GM18873 (cell line): ENCODE data around the gene KITLG.
"Not testable (repeated sequence)": the region's sequence is repeated elsewhere in the genome, so short reads cannot be mapped to it uniquely, and the experiment has no call there.

Source experiments
- ATAC-seq: cut with Tn5 transposase; IDR thresholded peaks from one replicate; pipeline ENCODE4 v1.9.1; 2021; ENCODE audit warnings: mild to moderate bottlenecking, moderate library complexity, moderate number of reproducible peaks; ENCODE audit not compliant: unreplicated experiment, low FRiP score

KITLG gene, protein sequence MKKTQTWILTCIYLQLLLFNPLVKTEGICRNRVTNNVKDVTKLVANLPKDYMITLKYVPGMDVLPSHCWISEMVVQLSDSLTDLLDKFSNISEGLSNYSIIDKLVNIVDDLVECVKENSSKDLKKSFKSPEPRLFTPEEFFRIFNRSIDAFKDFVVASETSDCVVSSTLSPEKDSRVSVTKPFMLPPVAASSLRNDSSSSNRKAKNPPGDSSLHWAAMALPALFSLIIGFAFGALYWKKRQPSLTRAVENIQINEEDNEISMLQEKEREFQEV

DNA sequence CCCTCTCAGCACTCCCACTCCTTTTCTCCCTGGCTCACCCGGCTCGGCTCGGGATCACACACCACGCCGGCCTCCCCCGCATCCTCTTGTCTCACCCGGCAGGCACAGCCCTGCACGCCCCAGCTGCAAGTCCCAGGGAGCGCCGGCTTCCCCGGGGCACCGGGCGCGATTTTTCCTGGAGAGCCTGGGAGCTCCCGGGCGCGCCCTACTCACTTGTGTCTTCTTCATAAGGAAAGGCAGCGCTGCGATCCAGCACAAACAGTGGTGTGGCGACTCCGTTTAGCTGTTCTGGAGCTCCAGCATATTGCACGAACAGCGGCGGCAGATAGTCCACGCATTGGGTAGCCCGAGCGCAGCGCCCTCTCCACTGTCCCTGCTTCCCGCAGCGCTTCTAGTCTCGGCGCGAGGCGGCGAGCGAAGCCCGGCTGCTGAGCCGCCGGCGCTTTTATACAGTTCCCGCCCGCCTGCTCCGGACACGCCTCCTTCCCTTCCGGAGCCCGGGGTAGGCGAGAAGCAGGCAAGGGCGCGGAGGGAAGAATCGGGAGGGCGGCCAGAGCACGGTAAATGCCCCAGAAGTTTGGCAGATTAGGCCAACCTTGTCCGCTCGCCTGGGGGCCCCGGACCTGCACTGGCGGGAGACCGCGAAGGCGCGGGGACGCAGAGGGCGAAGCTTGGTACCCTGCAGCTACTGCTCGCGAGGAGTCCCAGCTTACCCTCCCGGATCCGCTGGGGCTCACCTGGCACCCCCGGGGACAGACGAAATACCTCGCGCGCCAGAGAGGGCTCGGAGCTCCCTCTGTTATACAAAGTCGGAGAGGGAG lies at the start of gene KITLG:
KITLG (minus strand) TSS at position 421 of the 821 bp plus-strand sequence; CDS start at position 228, 193 bp downstream.
- no peak for ATAC-seq

DNA sequence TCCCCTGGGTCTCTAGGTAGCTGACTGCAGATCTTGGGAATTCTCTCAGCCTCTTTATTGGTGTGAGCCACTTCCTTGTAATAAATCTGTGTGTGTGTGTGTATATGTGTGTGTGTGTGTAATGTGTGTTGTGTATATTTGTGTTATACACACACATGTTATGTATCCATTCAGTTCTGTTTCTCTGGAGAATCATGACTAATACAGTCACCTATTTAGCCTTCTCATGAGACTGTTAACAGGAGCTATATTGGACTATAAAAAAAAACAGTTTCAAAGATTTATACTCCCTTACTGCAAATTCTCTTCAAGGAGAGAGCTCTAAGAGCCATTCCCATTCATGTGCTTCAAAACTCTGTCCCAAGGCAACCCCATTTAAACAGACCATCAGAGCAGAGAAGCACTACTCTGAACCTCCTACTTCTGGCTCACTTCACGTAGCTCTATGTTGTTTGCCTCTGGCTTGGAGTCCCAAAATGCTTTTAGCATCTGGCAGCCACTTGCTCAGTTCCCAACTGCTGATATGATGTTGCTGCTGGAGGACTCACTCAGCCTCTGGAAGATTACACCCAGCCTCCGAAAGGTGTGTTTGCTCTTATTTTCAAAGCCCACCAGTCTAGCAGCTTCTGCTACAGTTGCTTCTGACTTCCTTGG lies 48.7 kb upstream of the KITLG start:
- ATAC-seq, result no peak

DNA sequence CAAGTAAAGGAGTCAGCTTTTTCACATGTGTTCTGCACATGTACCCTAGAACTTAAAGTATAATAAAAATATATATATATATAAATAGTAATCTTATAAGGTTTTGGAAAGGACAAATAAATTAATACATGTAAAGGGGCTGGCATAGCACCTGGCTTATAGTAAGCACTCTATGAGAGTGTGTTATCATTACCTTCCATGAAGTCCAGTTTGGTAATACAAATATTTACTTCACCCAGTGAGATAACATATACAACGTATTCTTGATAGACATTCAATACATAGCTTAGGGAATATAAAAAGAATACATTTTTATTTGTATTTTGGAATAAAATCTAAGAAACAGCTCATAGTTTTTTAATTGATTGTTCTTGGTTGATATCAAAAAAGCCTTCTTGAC lies 47.8 kb upstream of the KITLG start:
- not testable (repeated sequence) for ATAC-seq

DNA sequence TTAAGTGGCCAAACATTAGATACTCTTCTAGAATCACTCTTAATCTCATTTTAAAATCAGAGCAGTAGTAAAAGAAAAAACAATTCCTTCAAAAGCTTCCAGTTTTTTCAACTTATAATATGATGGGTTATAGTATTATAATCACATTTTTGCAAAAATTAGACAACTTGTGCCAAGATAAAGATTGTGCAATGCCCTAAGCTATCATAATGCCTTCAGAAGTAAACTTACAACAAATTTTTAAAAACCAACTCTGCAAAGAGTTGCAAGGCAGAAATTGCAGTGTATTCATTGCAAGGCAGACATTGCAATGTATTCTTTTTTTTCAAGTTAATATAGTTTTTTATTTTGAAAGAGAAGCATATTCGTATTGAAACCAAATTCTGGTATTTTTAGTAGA lies 47.2 kb upstream of the KITLG start:
- ATAC-seq, result no peak

DNA sequence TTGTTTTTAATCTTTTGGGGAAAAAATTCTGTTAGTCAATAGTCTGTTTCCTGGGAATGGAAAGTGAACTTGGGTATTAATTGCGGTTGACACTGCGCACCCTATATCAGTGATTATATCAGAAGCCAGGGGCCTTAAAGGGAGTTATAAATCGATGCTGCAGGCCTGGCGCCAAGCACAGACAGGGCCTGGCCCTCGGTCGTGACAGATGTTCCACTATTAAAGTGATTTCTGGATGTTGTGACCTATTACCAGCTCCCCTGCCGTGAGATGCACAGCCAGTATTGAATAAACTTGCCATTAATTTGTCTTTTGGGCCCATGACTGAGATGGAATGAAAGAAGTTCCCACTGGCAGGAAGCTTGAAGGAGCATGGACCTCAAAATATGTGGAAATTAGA lies 45.1 kb upstream of the KITLG start:
- ATAC-seq, result no peak

DNA sequence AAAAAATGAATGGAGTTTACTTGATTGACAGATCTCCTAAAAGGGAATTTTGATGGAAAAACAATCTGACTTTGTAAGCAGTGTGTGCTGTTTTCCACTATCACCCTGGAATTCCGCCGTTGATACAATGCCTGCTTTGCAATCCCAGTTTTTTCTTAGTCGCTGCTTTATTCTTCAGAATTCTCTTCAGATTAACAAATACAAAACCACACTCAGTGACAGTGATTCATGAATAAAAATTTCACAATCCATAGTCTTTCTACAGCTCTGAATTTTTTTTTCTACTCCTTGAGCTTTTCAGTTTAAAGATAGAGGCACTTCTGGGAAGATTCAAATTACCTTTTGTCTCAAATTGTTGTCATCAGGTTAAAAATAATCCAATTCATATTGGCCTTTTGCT lies 44.6 kb upstream of the KITLG start:
- ATAC-seq, result no peak

DNA sequence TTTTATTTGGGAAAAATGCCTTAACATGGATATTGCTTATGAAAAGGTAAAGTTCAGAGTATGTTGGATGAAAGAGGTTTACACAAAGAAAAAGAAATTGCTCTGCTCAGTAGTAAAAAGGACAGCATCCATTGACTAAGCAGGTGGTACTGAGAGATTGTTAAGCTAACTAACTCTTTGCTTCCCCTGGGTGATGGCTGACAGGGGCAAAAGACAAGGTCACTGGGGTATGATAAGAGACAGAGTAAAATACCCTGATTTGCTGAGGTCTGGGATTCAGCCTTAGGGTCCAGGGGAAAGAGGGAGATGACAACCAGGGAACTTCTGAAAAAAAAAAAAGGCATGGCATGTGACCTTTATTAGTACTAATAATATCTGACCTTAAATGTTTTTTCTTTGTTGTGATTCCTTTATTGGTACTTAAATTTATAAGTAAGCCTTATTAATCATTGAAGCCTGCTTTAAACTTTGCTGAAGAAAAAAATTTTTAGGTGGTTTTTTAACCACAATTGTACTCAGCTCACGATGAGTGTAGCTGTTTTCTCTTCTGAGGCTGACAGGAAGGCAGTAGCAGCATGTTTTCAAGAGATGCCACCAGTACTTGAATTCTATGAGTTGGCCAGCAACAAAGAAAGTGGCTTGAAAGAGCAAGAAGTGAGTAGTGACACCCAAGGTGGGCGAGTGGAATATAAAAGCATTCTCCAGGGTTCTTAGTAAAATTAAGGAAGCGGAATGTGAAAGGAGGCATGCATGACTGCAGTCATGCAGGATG lies 43.7 kb upstream of the KITLG start:
- ATAC-seq, result no peak

DNA sequence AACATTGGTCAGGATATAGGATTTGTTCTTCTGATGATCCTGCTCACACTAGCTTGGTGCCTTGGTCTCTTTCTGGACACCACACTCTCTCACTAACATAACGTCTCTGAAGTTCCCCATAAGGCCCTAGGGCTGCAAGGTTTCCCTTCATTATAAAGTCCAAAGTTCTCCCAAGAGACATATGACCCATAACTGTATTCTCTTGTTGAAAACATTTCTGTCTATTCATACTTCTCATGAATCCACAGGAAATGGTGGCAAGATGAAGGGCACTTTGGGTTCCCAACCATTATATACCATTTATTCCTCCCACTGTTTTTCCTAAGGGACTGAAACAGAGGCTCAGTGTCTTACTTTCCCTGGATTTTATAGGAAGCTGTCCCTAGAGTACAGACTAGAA lies 37.1 kb upstream of the KITLG start:
- ATAC-seq, result no peak

DNA sequence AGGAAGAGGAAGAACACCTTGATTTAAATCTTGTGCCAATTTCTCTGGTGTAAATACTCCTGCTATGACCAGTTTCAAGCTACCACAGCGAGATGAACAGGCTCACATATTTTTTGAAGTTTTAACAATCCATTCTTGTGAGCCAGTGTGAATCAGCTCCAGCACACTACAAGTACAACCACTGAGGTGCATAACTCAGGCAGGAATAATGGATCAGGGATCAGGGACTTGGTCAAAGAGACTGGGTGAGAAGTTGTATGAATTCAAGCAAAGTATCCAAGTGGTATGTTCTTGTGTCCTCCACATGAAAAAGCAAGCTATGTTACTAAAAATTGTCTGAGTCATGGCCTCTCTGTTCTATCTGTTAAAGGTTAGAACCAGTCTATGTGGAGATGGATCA lies 35.2 kb upstream of the KITLG start:
- ATAC-seq, result no peak

DNA sequence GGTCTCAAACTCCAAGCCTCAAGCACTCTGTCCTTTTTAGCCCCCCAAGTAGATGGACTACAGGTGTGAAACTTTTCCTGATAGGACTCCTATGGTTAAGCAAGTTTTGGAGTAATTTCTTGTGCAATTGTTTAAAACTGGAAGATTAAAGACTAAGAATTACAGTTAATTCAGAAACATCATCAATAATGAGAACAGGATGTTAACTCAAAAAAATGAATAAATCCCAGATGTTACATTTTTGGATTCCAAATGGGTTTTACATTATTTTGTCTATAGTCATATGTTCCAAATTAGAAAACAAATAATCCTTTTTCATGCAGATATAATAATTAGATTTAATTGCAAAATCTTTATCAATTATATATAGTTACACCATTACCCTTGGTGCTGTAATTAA lies 24.4 kb upstream of the KITLG start:
- no peak for ATAC-seq

DNA sequence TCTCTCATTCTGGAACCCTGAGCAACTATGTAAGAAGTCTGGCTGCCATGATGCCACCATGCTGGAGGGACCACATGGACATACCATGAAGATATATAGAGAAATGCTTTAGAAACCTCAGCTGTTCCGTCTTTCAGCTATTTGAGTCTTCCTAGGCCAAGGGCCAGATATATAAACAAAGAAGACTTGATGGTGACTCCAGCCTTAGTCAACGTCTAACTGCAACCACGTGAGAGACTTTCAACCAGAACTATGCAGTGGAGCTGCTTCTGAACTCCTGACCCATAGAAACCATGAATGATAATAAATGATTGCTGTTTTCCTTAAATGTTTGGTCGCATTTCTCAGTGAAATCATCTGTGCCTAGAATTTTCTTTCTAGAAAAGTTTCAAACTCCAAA lies 20.0 kb upstream of the KITLG start:
- ATAC-seq, result no peak

DNA sequence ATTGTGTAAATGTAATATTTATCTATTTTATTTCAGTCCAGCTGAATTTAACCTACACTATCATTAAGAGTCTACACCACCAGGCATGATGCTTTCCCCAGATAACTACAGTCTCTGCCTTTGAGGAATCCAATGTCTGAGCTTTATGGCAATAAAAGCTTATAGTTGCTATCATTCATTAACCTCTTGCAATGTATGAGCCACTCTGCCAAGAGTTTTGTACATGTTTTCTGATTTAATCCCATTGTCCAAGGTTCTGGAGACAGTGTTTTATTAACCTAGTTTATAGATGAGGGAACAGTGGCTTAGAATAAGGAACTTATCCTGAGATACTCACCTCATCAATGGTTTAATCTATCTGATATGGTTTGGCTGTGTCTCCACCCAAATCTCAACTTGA lies 17.1 kb upstream of the KITLG start:
- no peak for ATAC-seq

DNA sequence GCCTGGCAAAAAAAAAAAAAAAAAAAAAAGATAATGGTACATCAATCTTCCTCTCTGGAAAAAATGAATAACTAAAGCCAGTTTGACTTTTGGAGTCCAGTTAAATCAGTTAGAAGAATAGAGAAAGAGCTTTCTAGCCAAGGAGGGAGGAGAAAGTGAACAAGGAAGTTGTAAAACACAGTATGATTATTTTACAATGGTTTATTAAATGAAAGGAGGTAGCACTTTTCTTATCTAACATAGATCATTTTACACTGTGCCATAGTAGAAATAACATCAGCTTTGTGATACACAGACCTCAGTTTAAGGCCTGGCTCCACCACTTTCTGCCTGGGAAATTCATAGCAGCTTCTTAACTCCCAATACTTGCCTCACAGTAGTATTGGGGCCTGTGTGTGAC lies 15.4 kb upstream of the KITLG start:
- no peak for ATAC-seq

DNA sequence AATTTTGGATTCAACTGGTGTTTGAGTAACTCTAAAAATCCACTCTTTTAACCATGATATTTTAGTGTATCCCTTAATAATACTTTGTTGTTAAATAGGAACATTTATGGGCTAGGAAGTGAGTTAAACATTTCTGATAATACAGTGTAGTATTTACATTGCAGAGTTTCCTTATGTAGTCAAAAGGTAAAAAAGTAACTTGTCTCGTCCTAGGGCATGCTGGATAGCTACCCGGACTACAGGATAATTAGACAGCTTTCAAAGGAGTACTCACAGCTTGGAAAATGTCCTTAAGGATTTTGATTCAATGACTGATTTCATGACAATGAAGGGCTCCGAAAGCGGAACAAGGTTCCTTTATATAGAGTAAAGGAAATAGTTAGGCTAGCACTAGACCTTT lies 14.5 kb upstream of the KITLG start:
- ATAC-seq, result no peak

DNA sequence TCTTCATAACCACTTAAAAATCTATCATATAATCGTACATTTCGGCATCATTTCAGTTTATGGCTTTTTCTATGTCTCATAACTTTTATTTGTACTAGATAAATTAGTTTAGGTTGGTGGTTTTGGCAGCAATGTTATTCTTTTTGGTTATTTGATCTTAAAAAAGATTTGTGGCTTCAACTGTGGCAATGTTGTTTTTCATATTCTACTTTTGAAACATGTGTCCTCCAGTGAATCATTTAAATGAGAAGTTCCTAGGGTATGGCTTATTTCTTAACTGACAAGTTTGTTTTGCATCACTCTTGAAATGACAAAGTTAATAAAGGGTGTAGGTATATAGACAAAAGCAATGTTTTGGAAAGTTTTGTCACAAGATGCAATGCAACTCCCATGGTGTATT lies 11.1 kb upstream of the KITLG start:
- ATAC-seq, result no peak

DNA sequence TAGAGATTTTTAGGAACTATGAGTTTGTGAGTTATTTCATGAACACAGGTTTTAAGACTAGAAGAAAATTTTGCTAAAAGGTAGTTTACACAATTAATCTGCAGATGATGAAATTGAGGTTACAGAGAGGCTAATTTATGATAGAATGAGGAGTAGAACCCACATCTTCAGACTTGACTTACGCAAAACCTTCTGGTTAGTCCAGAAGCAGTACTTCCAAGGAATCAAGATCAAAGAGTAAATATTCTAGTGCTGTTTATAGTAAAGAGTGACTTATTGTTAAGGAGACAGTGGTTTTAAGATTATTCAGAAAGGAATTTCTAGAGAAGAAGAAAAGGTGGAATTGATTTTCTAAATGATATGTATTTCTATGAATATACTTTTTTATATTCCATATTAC lies 10.6 kb upstream of the KITLG start:
- ATAC-seq, result no peak

DNA sequence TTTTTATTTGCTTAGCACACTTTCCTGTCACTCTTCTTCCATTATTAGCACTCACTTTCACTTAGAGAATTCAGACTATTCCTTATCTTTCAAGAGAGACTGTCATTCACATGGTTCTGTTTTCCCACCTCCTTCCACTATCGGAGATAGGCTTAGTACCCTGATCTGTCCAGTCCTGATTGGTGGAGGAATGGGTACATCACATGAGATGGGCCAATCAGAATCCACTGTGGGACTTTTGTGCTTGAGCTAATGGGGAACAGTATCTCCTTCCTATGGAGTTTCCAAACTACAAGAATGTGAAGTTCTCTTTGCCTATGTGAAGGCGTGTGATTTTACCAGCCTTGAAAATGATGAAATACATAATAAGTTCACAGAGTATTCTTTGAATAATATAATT lies 4.8 kb upstream of the KITLG start:
- ATAC-seq, result no peak

DNA sequence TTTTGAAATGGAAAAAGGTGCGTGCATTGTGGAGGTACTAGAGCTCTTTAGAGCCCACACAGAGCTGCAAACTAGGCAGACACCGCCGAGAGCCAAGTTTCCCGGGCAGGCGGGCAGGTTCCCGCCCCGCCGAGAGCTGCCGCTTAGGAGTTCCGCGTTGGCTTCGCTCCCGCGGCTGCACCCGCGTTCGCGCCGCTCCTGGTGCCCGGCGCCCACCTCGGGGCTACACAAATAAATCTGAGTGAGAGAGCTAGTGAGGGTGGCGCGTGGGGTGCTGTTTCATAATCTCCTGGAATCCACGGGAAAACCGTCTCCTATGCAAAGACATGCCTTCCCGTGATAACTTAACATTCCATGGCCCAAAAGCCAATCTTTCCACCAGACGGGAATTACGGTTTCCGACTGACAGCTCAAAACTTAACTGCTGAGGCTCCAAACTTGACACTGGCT lies 645 bp downstream of the KITLG start:
- no peak for ATAC-seq

DNA sequence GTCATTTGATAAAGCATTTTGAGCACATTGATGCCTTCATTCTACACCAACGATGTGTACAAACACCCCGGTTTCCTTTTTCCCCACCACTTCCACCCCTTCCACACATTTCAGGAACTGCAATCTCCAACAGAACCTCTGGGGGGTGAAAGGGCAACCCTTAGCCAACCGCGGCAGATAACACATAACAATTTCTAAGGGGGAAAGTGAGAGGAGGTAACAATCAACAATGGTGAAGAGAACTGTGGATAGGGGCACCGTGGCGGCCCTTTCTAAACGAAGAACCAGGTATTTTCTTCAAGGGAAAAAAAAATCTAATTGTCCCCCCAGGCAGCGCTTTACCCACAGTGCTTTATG lies 1.1 kb downstream of the KITLG start:
- ATAC-seq, result no peak

DNA sequence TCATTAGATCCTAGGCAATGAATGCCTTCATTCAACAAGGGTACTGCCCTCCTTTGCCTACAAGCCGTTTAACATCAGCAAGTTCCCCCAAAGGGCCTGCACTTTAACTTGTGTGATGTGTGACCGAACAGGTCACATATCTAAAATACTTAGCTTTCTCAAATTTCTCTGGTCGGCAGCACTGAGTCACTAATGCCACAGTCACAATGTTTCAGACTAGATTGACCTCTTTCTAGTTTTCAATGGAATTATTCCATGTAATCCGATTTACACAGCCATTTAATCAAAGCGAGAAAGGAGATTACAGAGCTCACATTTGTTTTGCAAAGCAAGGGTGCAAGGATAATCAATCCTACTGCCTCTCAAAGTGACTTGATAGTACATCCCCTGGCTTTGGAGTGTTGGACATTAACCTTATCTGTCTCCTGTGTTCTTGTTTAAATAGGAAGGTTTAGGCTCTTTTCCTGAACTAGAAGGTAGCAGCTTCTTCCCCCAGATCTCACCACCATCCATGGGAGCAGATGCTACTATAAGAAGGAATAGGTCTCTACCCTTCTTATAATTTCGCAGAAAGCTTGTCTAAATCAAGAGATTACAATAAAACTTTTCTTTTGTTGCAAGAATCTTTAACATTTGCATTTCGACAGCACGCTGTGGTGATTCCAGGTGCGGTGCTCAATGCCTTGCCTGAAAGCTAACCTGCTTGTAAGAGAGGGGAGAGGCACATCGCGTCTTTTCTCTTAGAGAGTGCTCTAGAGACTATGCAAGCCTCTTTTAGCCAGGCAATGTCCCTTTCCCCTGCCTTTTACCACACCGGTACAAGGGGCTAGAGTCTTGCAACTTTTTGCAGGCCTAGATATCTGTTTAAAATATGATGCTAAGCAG lies 1.8 kb downstream of the KITLG start:
- ATAC-seq, result no peak
